Right ventricle myocardium superior (tissue), 1 donor: ENCODE data around the gene BCL2L1. TPM values are rescaled to one million over a fixed set of nuclear protein-coding genes. Genes with fewer than 3 reads are reported as not detected.

Experiments used
- ATAC-seq: fragments of 200-7000 bp; cut with Tn5 transposase; one replicate; pipeline ENCODE4 v1.9.1; 2020; ENCODE audit warnings: mild to moderate bottlenecking; ENCODE audit not compliant: poor library complexity
- DNase-seq: peaks from one replicate; pipeline ENCODE4 v3.0.0-alpha.2; 2020
- intact Hi-C: fragments of 100-400 bp; cut with DNase I; formaldehyde crosslinking; loops from one replicate; pipeline ENCODE4 v1.11.2; 2022
- total RNA-seq: library from RNA; stranded (reverse); fragmentation: NEBNext Ultra II Directional; extraction: Animal tissue kit (Norgen Biotek cat#: 25700); gene quantifications from one replicate; pipeline ENCODE4 v1.2.1, GENCODE V29; 2021
- donor health status: DM: no; HTN: yes; CAD: no; lungs with severe emphysema.

The BCL2L1 gene
- total RNA-seq, 1 donor from 2014 or later: 48.7 TPM

DNA sequence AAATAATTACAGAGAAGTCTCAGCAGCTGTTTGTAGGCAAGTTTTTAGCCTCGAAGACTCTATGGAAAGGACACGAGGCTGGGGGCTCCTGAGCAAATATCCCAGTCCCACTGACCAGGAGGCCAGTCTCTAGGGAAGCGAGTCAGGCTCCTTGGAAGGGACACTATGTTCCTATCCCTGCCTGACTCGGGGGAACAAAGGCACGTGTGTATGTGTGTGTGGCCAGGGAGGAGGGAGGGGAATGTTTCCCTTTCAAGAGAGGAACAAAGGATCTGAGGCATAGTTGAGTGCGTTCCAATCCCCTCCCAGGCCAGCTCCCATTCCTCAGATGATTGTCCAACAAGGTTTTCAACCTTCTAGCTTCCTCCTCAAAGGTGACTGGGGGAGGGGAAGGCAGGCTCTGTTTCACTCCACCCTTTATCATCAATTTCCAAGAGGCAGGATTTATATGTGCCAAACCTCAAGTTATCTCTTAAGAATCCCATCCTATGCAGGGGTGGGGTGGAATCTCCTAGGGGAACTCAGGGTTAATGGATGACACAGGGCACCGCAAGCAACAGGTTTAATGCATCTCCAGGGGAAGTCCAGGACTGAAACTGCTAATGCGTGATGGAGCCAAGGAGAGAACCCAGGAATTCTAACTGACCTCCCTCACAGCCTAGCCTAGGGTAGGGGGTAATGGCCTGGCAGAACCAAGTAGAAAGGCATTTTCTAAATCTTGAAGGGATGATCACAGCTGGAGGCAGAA is 9.9 kb downstream of the BCL2L1 start:
- ATAC-seq (peak; percentile 86), DNase-seq (peak; percentile 87)
- intact Hi-C loops: no loop called here

DNA sequence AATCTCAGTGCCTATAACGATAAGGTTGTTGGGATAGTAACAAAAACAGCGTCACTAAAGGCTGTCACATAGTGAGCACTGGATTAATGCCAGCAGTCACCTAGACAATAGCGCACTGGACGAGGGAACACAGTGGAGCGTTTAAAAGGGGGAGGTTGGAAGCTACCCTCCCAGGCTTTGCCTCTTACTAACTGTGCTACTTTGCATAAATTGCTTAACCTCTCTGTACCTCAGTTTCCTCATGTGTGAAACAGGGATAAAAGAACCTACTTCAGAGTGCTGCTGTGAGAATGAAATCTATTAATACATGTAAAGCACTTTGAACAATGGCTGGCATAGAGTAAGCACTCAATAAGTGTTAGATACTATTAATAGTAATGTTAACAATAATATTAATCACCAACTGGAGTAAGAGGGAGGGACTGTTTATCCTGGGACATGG is 10.5 kb downstream of the BCL2L1 start:
- intact Hi-C loops: no loop called here
- ATAC-seq (peak; percentile 71), DNase-seq (no peak)

DNA sequence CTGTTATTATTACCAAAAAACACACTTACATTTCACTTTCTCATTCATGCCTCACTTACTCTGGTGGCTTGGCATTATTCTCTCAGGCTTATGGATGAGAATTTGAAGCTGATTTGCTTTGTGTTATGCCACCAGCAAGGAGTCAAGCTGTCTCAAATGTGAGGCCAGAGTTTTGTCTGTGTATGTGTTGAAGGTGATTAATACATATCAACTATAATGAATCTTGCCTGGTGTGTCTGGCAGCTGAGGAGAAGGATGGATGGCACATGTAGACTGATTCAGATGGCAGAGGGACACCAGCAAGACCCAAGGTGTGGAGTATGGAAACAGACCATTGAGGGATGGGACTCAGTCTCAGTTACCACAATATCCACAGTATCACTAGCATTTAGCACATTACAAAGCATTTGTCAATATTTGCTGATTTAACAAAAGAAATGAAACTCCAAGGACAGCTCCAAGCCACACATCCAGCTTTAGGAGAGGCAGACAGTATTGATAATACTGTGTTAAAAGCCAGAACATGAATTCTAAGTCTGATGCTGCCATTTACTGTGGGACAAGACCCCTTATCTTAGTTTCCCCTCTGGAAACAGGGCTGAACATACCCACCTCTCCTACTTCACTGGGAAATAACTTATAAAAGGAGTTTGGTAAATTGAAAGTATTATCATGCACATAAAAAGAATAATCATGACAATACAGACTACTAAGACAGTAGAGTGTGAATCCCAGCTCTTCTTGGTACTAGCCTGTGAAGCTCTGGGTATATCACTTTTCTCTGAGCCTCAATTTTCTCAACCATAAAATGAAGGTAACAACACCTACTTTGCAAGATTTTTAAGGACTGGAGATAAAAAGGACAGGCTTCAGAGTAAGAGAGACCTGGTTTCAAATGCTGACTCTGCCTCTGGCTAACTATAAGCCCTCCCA is 11.2 kb downstream of the BCL2L1 start:
- intact Hi-C loops: no loop called here
- DNase-seq (no peak), ATAC-seq (no peak)

DNA sequence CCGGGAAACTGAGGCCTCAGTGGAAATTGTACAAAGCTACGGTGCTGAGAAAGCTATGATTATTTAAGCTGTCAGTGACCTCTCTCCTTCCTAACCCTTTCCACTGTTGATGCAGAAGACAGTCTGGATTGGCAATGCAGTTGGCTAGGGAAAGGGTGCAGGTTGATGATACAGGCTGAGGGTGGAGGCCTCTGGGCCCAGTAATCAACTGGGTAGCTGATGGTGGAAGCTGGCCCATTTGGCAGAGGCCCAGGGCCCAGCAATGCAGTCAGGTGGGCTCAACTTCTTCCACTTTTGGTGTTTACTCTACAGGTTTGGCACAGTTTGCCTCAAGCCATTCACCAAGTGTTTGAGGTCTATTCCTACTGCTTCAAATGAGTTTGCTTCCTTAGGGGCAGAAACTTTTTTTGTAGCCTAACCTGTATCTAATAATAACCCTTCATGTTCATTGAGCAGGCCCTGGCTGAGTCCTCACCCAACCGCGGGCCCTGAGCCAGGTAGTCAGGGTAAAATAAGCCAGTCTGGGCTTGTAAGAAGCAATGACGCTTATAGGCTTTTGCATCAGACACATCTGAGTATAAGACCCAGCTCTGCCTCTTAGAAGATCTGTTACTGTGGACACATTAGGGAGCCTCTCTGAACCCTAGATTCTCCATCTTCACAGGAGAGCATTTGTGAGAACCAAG is 12.1 kb downstream of the BCL2L1 start:
- peak; percentile 80 for DNase-seq
- intact Hi-C loops: no loop called here
- peak; percentile 40 for ATAC-seq

DNA sequence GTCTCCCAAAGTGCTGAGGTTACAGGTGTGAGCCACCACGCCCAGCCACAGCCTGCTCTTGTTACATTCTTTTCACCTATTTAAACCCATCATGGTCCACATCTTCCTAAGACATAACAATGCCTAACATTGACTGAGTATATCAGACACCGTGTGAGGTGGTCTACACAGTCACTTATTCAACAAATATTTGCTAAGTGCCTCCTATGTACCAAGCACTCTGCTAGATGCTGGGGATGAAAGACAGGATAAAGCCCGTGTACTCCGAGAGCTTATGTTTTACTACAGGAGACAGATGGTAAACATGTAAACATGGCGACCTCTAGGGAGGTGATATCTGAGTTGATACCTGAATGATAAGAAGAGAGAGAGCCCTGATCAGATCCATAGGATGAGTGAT is 12.7 kb downstream of the BCL2L1 start:
- ATAC-seq (no peak), DNase-seq (no peak)
- intact Hi-C loops: no loop called here

DNA sequence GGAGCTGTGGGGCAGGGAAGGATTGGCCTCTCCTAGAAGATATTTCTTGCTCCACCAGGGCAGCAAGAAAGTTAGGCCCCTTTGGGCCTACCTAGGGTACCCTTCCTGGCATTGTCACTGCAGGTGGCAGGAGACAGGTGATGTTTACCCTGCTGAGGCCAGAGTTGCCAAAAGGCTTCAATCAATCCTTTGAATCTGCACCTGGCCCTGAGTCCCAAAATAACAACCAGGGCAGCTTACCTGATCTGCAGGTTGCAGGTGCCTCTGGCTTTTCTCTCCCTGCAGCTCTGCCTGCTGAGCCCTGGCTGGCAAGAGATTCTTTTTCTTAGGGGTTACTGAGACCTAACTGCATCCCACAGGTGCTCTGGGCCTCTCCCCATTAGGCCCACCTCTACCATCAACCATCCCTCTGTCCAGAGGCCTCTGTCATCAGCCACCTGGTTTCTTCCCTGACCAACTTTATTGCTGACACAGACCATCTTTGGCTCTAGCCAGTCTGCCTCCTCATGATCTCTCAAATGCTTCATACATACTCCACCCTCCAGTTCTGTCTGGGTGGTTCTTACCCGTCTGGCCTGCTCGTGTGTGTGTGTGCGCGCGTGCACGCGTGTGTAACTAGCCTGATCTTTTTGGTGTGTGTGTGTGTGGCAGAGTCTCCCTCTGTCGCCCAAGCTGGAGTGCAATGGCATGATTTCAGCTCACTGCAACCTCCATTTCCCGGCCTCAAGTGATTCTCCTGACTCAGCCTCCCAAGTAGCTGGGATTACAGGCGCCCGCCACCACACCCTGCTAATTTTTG is 13.7 kb downstream of the BCL2L1 start:
- ATAC-seq (no peak), DNase-seq (no peak)
- intact Hi-C loops: no loop called here

DNA sequence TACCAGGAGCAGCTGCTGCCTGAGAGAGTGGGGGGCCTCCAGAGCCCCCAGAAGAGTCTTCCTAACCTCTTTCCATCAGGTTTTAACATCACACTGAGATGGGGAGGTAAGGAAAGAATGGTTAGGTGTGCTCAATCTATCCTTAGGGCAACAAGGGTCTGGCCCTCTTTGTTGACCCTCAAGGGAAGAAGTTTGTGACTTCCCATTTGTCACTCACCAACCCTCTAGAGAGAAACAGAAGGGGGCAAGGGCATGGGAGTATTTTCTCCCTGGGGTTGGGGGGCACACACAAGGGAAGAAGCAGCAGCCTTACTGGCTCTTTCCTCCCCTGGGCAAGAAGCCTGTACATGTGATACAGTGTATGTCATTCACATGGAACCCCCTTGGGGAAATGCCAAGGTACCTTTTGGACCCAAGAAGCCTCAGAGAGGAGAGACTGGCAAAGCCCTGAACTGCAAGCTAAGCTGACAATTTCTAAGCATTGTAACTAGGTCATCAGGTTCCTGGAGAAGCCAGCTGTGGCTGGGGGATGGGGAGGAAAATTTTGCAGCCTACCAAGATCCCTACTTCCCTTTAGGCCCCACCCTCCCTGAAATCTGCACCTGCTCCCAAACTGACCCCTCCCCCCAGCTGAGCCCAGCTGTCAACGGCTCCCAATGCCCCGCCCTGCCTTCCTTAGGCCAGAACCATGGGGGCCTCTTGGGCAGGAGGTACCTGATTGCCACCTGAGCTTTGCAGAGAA is 14.5 kb downstream of the BCL2L1 start:
- DNase-seq (peak; percentile 70), ATAC-seq (no peak)
- intact Hi-C loops: no loop called here

DNA sequence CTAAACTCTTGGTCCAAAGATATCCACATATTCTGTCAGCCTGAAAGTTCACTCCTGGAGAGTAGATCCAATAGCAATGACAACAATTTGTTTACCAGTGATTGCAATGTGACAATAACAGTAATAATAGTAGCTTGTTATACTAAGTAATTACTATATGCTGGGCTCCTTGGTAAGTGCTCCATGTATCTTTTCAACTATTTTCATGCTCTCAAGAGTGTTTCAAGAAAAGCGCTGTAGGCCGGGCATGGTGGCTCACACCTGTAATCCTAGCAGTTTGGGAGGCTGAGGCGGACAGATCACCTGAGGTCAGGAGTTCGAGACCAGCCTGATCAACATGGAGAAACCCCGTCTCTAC is 15.4 kb downstream of the BCL2L1 start:
- DNase-seq (no peak), ATAC-seq (no peak)
- intact Hi-C loops: no loop called here

DNA sequence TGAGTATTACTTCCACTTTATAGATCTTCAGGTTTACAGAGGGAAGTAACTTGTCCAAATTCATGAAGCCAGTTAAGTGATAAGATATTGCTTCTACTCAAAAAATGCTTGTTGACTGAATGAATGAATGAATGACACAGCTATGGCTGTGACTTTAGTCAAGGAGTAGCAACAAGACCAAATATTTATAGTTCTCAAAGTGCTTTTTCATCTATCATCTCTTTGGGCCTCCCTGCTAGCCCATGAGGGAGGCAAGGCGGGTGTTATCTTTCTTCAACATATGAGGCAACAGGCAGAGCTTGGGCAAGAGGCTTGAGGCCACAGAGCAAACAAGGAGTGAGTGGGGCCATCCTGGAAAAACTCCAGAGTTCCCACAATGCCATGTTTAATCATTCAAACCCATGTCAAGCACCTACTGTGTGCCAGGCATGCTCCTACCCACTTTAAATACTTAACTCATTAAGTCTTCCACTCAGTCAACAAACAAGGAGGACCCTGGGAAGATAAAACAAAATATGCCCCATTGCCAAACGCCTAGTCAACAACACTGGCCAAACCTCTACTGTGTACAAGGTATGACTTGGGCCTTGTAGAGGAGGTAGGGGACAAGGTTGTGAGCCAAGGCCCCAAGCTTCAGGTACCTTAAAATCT is 15.9 kb downstream of the BCL2L1 start:
- intact Hi-C loops: no loop called here
- ATAC-seq (no peak), DNase-seq (no peak)

DNA sequence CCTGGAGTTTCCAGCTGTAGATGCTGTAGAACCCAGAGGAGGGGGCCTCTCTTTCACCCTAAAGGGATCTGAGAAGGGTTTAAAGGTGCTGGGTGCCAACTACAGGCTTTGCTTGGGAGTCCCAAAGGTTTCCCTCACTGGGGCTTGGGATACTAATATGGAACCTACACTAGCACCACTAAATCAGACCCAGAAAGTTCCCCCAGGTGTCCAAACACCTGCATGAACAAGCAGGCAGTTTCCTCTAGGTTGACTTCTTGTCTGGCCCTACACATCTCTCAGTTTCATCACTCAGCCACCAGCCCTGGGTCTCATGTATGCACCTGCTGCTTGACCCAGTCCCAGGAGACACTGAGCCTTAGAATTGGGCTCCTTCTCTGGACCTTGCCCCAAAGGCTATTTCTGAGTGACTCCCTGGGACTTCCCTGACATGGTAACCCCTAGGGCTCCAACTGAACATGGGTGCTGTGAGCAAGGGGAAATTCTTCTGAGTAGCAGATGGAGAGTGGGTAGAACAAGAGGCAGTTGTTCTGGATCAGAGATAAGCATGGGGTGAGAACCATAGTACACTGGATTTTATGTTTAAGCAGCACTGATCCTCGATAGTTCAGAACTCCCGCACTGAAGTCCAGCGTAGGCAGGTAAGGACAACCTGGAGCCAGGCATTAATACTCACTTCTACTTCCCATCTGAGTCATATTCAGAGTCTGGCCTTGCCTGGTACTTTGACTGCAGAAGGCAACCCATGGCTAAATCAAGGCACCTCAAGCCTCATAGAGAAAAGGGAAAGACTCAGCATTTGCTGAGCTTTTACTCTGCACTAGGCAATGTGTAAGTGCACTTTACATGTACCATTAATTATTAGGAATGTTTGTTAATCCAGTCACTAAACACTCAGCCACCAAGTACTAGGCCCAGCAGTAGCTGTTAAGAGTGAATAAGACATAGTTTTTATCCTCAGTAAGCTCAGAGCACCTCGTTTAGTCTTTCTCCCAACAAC is 16.8 kb downstream of the BCL2L1 start:
- intact Hi-C loops: no loop called here

DNA sequence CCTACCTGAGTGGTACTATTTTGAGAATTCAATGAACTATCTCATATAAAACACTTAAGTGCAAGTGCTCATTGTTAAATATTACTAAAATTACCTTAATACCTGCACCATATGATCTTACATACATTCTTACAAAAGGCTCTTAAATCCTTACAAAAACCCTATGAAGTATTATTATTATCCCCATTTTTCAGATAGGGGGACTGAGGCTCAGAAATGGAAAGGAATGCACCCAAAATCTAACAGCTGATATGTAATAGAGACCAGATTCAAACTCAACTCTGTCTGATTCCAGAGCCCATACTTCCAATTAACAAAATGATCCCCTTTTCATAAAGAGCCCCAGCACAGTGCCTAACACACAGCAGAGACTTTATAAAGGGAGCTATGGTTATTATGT is 17.5 kb downstream of the BCL2L1 start:
- no peak for ATAC-seq
- no peak for DNase-seq
- intact Hi-C loops: no loop called here

More for the DNA sequence above, 16.8 kb downstream of the BCL2L1 start:
- DNase-seq: no peak
- ATAC-seq: no peak

DNA sequence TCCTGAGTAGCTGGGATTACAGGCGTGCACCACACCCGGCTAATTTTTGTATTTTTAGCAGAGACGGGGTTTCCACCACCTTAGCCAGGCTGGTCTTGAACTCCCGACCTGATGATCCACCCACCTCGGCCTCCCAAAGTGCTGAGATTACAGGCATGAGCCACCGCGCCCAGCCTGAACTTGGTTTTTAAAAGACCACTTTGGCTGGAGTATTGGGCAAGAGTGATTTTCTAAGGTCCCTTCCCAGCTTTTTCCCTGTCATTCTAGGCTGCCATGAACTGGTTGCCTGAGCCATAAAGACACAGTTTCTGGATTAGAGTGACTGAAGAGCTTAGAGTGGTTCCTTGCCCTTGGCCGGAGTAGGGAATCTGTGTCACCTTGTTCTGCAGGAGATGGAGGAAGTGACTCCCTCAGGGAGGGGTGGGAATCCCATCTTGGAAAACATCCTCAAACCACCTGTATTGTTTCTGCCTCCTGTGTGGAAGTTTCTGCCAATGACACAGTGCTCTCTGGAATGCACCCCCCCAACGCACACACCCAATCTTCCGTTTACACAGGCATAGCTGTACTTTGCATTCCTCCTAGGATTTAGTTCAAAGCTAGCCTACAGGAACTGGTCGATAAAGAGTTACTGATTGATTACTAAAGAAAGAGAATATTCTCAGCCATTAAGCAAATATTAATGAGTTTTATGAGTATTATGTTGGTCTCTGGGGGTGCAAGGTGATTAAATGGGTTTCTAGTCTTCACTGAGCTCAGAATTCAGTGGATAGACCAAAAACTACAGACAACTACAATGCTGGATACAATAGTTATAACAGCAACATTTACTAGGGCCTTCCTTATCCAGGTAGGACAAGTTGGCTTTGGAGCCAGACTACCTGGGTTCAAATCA is 18.2 kb downstream of the BCL2L1 start:
- intact Hi-C loops: no loop called here
- DNase-seq (no peak), ATAC-seq (peak; percentile 23)

DNA sequence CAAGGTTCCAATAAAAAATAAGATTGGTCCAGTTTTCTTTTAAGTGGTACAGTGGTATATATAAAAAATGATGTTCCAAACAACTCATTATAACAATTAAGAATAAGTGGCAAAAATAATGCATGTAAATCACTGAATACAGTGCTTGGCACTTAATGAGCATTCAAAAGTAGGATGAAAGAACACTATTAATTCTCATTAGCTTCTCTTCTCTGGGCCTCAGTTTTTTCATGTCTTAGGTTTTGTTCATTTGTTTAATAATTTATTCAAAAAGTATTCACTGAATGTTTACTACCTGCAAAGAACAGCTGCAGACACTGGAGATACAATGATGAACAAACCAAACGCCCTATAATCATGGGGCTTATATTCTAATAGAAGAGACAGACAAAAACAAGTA is 21.1 kb downstream of the BCL2L1 start:
- DNase-seq (no peak), ATAC-seq (no peak)
- intact Hi-C loops: no loop called here

DNA sequence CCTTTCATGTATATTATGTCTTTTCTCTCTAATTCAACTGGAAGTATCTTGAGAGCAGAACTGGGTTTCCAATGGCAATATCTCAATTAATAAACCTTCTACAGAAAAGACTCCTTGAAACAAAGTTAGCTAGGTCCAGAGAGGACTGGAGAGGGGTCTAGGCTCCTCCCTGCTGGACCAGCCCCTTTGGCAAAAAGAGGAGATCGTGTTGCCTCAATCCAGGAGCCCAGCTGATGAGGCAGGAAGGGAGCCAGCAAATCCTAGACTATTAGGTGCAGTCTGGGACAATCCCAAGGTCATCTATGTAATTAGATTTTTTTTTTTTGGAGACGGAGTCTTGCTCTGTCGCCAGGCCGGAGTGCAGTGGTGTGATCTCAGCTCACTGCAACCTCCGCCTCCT is 21.9 kb downstream of the BCL2L1 start:
- intact Hi-C loops: no loop called here
- no peak for DNase-seq
- ATAC-seq: no peak
